SK-N-SH treated with all-trans-retinoic acid at 6 μM for 48 hours (cell line): ENCODE data around the gene IPO5.

Experiments used
- ATAC-seq: fragments of 200-7000 bp; cut with Tn5 transposase; 3 replicates; pipeline ENCODE4 v1.9.1; 2020; ENCODE audit warnings: mild to moderate bottlenecking, moderate library complexity
- ARNTL ChIP-seq: fragments of 450-650 bp; formaldehyde crosslinking; IDR thresholded peaks from 2 replicates; pipeline ENCODE4 v1.5.0; 2020; ENCODE audit warnings: low read depth, mild to moderate bottlenecking, moderate library complexity, borderline replicate concordance
- BACH2 ChIP-seq: fragments of 250-450 bp; sonication (Bioruptor Pico); IDR thresholded peaks from 2 replicates; pipeline ENCODE4 v1.9.0; 2021; ENCODE audit warnings: mild to moderate bottlenecking, borderline replicate concordance
- CSDC2 ChIP-seq: fragments of 250-450 bp; sonication (Bioruptor Pico); IDR thresholded peaks from 2 replicates; pipeline ENCODE4 v1.5.0; 2020; ENCODE audit warnings: mild to moderate bottlenecking, moderate library complexity
- CSRNP3 ChIP-seq: fragments of 250-450 bp; sonication (Bioruptor Pico); IDR thresholded peaks from 2 replicates; pipeline ENCODE4 v1.5.1; 2021; ENCODE audit warnings: mild to moderate bottlenecking, moderate library complexity
- ESRRG ChIP-seq: fragments of 250-450 bp; sonication (Bioruptor Pico); IDR thresholded peaks from 2 replicates; pipeline ENCODE4 v1.6.1; 2021; ENCODE audit warnings: mild to moderate bottlenecking
- GLIS3 ChIP-seq: fragments of 250-450 bp; sonication (Bioruptor Pico); IDR thresholded peaks from 2 replicates; pipeline ENCODE4 v1.5.0; 2020; ENCODE audit warnings: mild to moderate bottlenecking, moderate library complexity
- POU6F1 ChIP-seq: fragments of 250-450 bp; sonication (Bioruptor Pico); IDR thresholded peaks from 2 replicates; pipeline ENCODE4 v1.8.0; 2021; ENCODE audit warnings: low read depth, mild to moderate bottlenecking, moderate library complexity, borderline replicate concordance
- PPARA ChIP-seq: fragments of 250-450 bp; sonication (Bioruptor Pico); IDR thresholded peaks from 2 replicates; pipeline ENCODE4 v1.5.0; 2020; ENCODE audit warnings: mild to moderate bottlenecking, borderline replicate concordance
- RARB ChIP-seq: fragments of 250-450 bp; sonication (Bioruptor Pico); IDR thresholded peaks from 2 replicates; pipeline ENCODE4 v1.8.0; 2021; ENCODE audit warnings: mild to moderate bottlenecking, moderate library complexity
- SNAI2 ChIP-seq: fragments of 250-450 bp; sonication (Bioruptor Pico); IDR thresholded peaks from 2 replicates; pipeline ENCODE4 v1.5.0; 2020; ENCODE audit warnings: mild to moderate bottlenecking, moderate library complexity
- TCF4 ChIP-seq: fragments of 250-450 bp; sonication (Bioruptor Pico); IDR thresholded peaks from 2 replicates; pipeline ENCODE4 v1.8.0; 2021; ENCODE audit warnings: mild to moderate bottlenecking, moderate library complexity, borderline replicate concordance
- TOX ChIP-seq: fragments of 250-450 bp; sonication (Bioruptor Pico); IDR thresholded peaks from 2 replicates; pipeline ENCODE4 v1.8.0; 2021; ENCODE audit warnings: mild to moderate bottlenecking, moderate library complexity, borderline replicate concordance
- ZC3H10 ChIP-seq: fragments of 250-450 bp; sonication (Bioruptor Pico); IDR thresholded peaks from 2 replicates; pipeline ENCODE4 v1.5.1; 2021; ENCODE audit warnings: mild to moderate bottlenecking, moderate library complexity
- ZFP3 ChIP-seq: fragments of 250-450 bp; sonication (Bioruptor Pico); IDR thresholded peaks from 2 replicates; pipeline ENCODE4 v1.5.0; 2020; ENCODE audit warnings: mild to moderate bottlenecking, moderate library complexity
- ZNF565 ChIP-seq: fragments of 450-650 bp; formaldehyde crosslinking; conservative IDR thresholded peaks from 2 replicates; pipeline ENCODE4 v1.5.0; 2020; ENCODE audit warnings: low read depth, mild to moderate bottlenecking, moderate library complexity
- ZNF70 ChIP-seq: fragments of 450-650 bp; formaldehyde crosslinking; IDR thresholded peaks from 2 replicates; pipeline ENCODE4 v1.5.0; 2020; ENCODE audit warnings: mild to moderate bottlenecking, moderate library complexity
- ZNF8 ChIP-seq: fragments of 450-650 bp; formaldehyde crosslinking; IDR thresholded peaks from 2 replicates; pipeline ENCODE4 v1.5.0; 2020; ENCODE audit warnings: mild to moderate bottlenecking, moderate library complexity
- TF ChIP-seq, protein P1 (sequence below): fragments of 250-450 bp; sonication (Bioruptor Pico); IDR thresholded peaks from 2 replicates; pipeline ENCODE4 v1.8.0; 2020; ENCODE audit warnings: mild to moderate bottlenecking, moderate library complexity, borderline replicate concordance
- TF ChIP-seq, protein P2 (sequence below): fragments of 250-450 bp; sonication (Bioruptor Pico); IDR thresholded peaks from 2 replicates; pipeline ENCODE4 v1.5.1; 2020; ENCODE audit warnings: low read depth, mild to moderate bottlenecking, moderate library complexity

The IPO5 gene

GRCh38 chr13:97979051-97979450, 25.6 kb downstream of the IPO5 start:
- ATAC-seq: no peak
- no peak for TF ChIP-seq ZNF565 (CRISPR knock-in tag)
- no peak for TF ChIP-seq PPARA
- no peak for TF ChIP-seq BACH2
- TF ChIP-seq ZNF8 (CRISPR knock-in tag): no peak
- TF ChIP-seq ARNTL (CRISPR knock-in tag): no peak
- TF ChIP-seq RARB: no peak
- no peak for TF ChIP-seq CSRNP3 (CRISPR knock-in tag)
- no peak for TF ChIP-seq CSDC2 (CRISPR knock-in tag)
- no peak for TF ChIP-seq ZC3H10 (CRISPR knock-in tag)
- TF ChIP-seq GLIS3 (CRISPR knock-in tag): no peak
- no peak for TF ChIP-seq ZFP3
- no peak for TF ChIP-seq TOX

- TF ChIP-seq ESRRG (no peak), CSDC2 (CRISPR knock-in tag) (no peak)
- TF ChIP-seq, all 23 proteins: peak for 0
- ATAC-seq: no peak
These were observed 26.1 kb downstream of the IPO5 start for GRCh38 chr13:97979556-97979955.

GRCh38 chr13:97982286-97982685, 28.8 kb downstream of the IPO5 start:
- no peak for ATAC-seq
- no peak for TF ChIP-seq ESRRG
- TF ChIP-seq POU6F1: no peak
- TF ChIP-seq, protein P1, sequence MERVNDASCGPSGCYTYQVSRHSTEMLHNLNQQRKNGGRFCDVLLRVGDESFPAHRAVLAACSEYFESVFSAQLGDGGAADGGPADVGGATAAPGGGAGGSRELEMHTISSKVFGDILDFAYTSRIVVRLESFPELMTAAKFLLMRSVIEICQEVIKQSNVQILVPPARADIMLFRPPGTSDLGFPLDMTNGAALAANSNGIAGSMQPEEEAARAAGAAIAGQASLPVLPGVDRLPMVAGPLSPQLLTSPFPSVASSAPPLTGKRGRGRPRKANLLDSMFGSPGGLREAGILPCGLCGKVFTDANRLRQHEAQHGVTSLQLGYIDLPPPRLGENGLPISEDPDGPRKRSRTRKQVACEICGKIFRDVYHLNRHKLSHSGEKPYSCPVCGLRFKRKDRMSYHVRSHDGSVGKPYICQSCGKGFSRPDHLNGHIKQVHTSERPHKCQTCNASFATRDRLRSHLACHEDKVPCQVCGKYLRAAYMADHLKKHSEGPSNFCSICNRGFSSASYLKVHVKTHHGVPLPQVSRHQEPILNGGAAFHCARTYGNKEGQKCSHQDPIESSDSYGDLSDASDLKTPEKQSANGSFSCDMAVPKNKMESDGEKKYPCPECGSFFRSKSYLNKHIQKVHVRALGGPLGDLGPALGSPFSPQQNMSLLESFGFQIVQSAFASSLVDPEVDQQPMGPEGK (CRISPR knock-in tag): no peak
- no peak for TF ChIP-seq ZNF565 (CRISPR knock-in tag)
- no peak for TF ChIP-seq RARB
- no peak for TF ChIP-seq ARNTL (CRISPR knock-in tag)
- TF ChIP-seq TCF4 (CRISPR knock-in tag): no peak
- TF ChIP-seq ZFP3: no peak
- TF ChIP-seq, all 23 proteins: peak for 0

- ATAC-seq: no peak
- TF ChIP-seq ZNF565 (CRISPR knock-in tag): no peak
- TF ChIP-seq, protein P1 (CRISPR knock-in tag): no peak
- TF ChIP-seq ZC3H10 (CRISPR knock-in tag): no peak
- TF ChIP-seq ZNF8 (CRISPR knock-in tag): no peak
- TF ChIP-seq, protein P2, sequence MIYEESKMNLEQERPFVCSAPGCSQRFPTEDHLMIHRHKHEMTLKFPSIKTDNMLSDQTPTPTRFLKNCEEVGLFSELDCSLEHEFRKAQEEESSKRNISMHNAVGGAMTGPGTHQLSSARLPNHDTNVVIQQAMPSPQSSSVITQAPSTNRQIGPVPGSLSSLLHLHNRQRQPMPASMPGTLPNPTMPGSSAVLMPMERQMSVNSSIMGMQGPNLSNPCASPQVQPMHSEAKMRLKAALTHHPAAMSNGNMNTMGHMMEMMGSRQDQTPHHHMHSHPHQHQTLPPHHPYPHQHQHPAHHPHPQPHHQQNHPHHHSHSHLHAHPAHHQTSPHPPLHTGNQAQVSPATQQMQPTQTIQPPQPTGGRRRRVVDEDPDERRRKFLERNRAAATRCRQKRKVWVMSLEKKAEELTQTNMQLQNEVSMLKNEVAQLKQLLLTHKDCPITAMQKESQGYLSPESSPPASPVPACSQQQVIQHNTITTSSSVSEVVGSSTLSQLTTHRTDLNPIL (CRISPR knock-in tag): no peak
- TF ChIP-seq SNAI2 (CRISPR knock-in tag): no peak
- TF ChIP-seq CSDC2 (CRISPR knock-in tag): no peak
- no peak for TF ChIP-seq TCF4 (CRISPR knock-in tag)
- TF ChIP-seq ESRRG: no peak
- TF ChIP-seq ZNF70 (CRISPR knock-in tag): no peak
- TF ChIP-seq TOX: no peak
- TF ChIP-seq BACH2: no peak
- TF ChIP-seq ZFP3: no peak
- TF ChIP-seq RARB: no peak
These were observed 33.4 kb downstream of the IPO5 start for GRCh38 chr13:97986835-97987234.

DNA sequence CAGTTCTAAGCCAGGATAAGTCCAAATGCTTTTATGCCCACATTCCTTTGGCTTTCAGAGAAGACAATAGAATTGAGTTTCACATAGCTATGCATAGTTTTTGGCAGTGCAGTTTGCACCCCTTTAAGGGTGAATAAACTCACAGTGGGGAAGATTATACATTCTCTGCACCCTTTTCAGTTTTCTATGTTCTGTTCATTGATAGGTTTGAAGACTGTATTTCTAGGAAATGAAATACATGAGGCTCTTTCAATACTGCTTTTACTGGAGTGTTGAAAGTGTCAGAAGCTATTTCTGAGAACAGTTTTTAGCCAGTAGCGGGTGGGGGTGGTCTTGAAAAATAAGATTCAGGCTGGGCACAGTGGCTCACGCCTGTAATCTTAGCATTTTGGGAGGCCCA, 46.2 kb downstream of the IPO5 start:
- no peak for ATAC-seq
- TF ChIP-seq PPARA: no peak
- no peak for TF ChIP-seq POU6F1
- no peak for TF ChIP-seq RARB
- TF ChIP-seq, protein P1 (CRISPR knock-in tag): no peak
- no peak for TF ChIP-seq CSDC2 (CRISPR knock-in tag)
- no peak for TF ChIP-seq CSRNP3 (CRISPR knock-in tag)
- TF ChIP-seq GLIS3 (CRISPR knock-in tag): no peak
- TF ChIP-seq ZFP3: no peak
